Ascending aorta (tissue), 2 donors: Measurements from ENCODE around the gene HYLS1. TPM values are rescaled to one million over a fixed set of nuclear protein-coding genes. Genes with fewer than 3 reads are reported as not detected.
"Not testable (repeated sequence)": the region's sequence is repeated elsewhere in the genome, so short reads cannot be mapped to it uniquely, and the experiment has no call there.

Experiments
- DNase-seq, 2 donors: peaks; one replicate each; pipeline ENCODE4 v3.0.0-alpha.2; 2019; ENCODE audit warnings: low spot score in 2 of 2
- H3K27ac ChIP-seq, 2 donors: fragments of 200-600 bp; sonication (generic); one replicate each; pipeline ENCODE4 v1.5.1; 2016 to 2017; ENCODE audit warnings: mild to moderate bottlenecking in 1 of 2
- H3K27me3 ChIP-seq: fragments of 200-600 bp; sonication (generic); one replicate; pipeline ENCODE4 v1.5.1; 2017
- H3K36me3 ChIP-seq, 2 donors: fragments of 200-600 bp; sonication (generic); one replicate each; pipeline ENCODE4 v1.5.1; 2016
- H3K4me1 ChIP-seq, 2 donors: fragments of 200-600 bp; sonication (generic); one replicate each; pipeline ENCODE4 v1.5.1; 2016 to 2017; ENCODE audit warnings: mild to moderate bottlenecking in 1 of 2
- H3K4me3 ChIP-seq, 2 donors: fragments of 200-600 bp; sonication (generic); one replicate each; pipeline ENCODE4 v1.5.1; 2016 to 2017; ENCODE audit warnings: mild to moderate bottlenecking in 1 of 2
- H3K9me3 ChIP-seq, 2 donors: fragments of 200-600 bp; sonication (generic); one replicate each; pipeline ENCODE4 v1.5.1; 2016
- CTCF ChIP-seq, 3 experiments: fragments of 200-600 bp in 2 of 3; fragments of 450-650 bp in 1 of 3; sonication (generic) in 2 of 3; IDR thresholded peaks; one replicate each; pipeline ENCODE4 v1.5.1; 2016 to 2019; ENCODE audit warnings: antibody characterized with exemption in 3 of 3, mild to moderate bottlenecking in 1 of 3, moderate library complexity in 1 of 3
- intact Hi-C: fragments of 100-400 bp; cut with DNase I; formaldehyde crosslinking; loops from one replicate; pipeline ENCODE4 v1.15.1; 2023
- total RNA-seq: library from RNA; depleted of rRNA; stranded (reverse); fragments of >200 nt; gene quantifications from one replicate; pipeline ENCODE4 v1.1.0, GENCODE V29; 2016

The HYLS1 gene
- 6.5 TPM for total RNA-seq

GRCh38 chr11:125887373-125888324 lies at the start of gene HYLS1:
HYLS1 (plus strand) TSS chr11:125887668; CDS start chr11:125899369, 11,701 bp downstream.
- peaks cover 2% of the 10 kb centered on the region in 2 donors for H3K4me1 ChIP-seq

GRCh38 chr11:125842321-125842948 lies 45.0 kb upstream of the HYLS1 start:
- intact Hi-C loops, result no loop called here
- DNase-seq, result no peak
- no peak overlapping the region for H3K4me3 ChIP-seq
- peaks cover 10 to 22% of the 10 kb centered on the region in 2 donors for H3K9me3 ChIP-seq
- no peaks in the 10 kb centered on the region for H3K4me1 ChIP-seq
- H3K27ac ChIP-seq, result no peak overlapping the region
- no peaks in the 10 kb centered on the region for H3K36me3 ChIP-seq
- no peak for TF ChIP-seq CTCF (IDR thresholded peaks at IDR 0.05)
- no peaks in the 10 kb centered on the region for H3K27me3 ChIP-seq

More at GRCh38 chr11:125887373-125888324, at the start of gene HYLS1:
- Histone ChIP-seq H3K36me3 (peaks cover 0 to 3% of the 10 kb centered on the region in 2 donors), H3K27ac (peak within 1 kb of the TSS; percentile 91 to 98), H3K27me3 (no peaks in the 10 kb centered on the region), H3K9me3 (no peaks in the 10 kb centered on the region), H3K4me3 (peak within 1 kb of the TSS; percentile 71 to 90)
- intact Hi-C loops, result loop anchor here (1.0 to 10.0 kb wide), 12 partner anchors 16 to 1243 kb away; partner anchors contain the start of genes CCDC15, CDON, CHEK1 and EI24
- DNase-seq, result peak; percentile 81 to 97
- TF ChIP-seq CTCF (IDR thresholded peaks at IDR 0.05), result peak in 2 of 3 experiments; percentile 4 to 34

GRCh38 chr11:125846188-125846587 lies 41.3 kb upstream of the HYLS1 start:
- H3K4me3 ChIP-seq, result no peak overlapping the region
- H3K27me3 ChIP-seq, result no peaks in the 10 kb centered on the region
- H3K9me3 ChIP-seq, result peaks cover 10 to 22% of the 10 kb centered on the region in 2 donors
- TF ChIP-seq CTCF (IDR thresholded peaks at IDR 0.05), result no peak
- no peak overlapping the region for H3K27ac ChIP-seq
- intact Hi-C loops, result no loop called here
- H3K36me3 ChIP-seq, result no peaks in the 10 kb centered on the region
- DNase-seq, result no peak
- H3K4me1 ChIP-seq, result no peaks in the 10 kb centered on the region

GRCh38 chr11:125857670-125858069 lies 29.8 kb upstream of the HYLS1 start:
- H3K9me3 ChIP-seq, H3K27me3 ChIP-seq, DNase-seq, H3K4me3 ChIP-seq, H3K36me3 ChIP-seq, intact Hi-C loops, H3K27ac ChIP-seq, H3K4me1 ChIP-seq: not testable (repeated sequence)

- H3K27ac ChIP-seq, H3K4me1 ChIP-seq, H3K9me3 ChIP-seq, H3K4me3 ChIP-seq, H3K27me3 ChIP-seq, H3K36me3 ChIP-seq, DNase-seq, intact Hi-C loops: not testable (repeated sequence)
Observed at GRCh38 chr11:125862786-125863185, 24.7 kb upstream of the HYLS1 start.

GRCh38 chr11:125865354-125865753 lies 22.1 kb upstream of the HYLS1 start:
- intact Hi-C loops, H3K4me1 ChIP-seq, H3K36me3 ChIP-seq, H3K9me3 ChIP-seq, H3K27ac ChIP-seq, DNase-seq, H3K27me3 ChIP-seq, H3K4me3 ChIP-seq: not testable (repeated sequence)

- Histone ChIP-seq H3K4me1 (no peaks in the 10 kb centered on the region), H3K27me3 (no peaks in the 10 kb centered on the region), H3K36me3 (no peaks in the 10 kb centered on the region), H3K4me3 (no peak overlapping the region), H3K27ac (no peak overlapping the region), H3K9me3 (no peaks in the 10 kb centered on the region)
- no peak for DNase-seq
- intact Hi-C loops, result no loop called here
- TF ChIP-seq CTCF (IDR thresholded peaks at IDR 0.05), result no peak
Observed at GRCh38 chr11:125869521-125869920, 17.9 kb upstream of the HYLS1 start.
